Brain microvascular endothelial cell (primary cell): ENCODE results near the gene PRH1.

Experiments
- DNase-seq: peaks from one replicate; pipeline ENCODE4 v3.0.0-alpha.2; 2020
- H3K27ac ChIP-seq: fragments of 250-450 bp; sonication (Bioruptor Pico); 2 replicates; pipeline ENCODE4 v1.5.1; 2020; ENCODE audit warnings: mild to moderate bottlenecking, moderate library complexity
- H3K27me3 ChIP-seq: fragments of 250-450 bp; sonication (Bioruptor Pico); replicated peaks from 2 replicates; pipeline ENCODE4 v1.5.1; 2020; ENCODE audit warnings: mild to moderate bottlenecking
- H3K36me3 ChIP-seq: fragments of 250-450 bp; sonication (Bioruptor Pico); replicated peaks from 2 replicates; pipeline ENCODE4 v1.5.1; 2020; ENCODE audit warnings: mild to moderate bottlenecking
- H3K4me3 ChIP-seq: 2 replicates; pipeline ENCODE4 v1.5.1; 2011; ENCODE audit warnings: low read depth, mild to moderate bottlenecking, control low read depth, low read length, moderate library complexity
- CTCF ChIP-seq: IDR thresholded peaks from 2 replicates; pipeline ENCODE4 v1.5.1; 2011; ENCODE audit warnings: low read depth, mild to moderate bottlenecking, moderate library complexity, low read length, control low read depth, inconsistent platforms; ENCODE audit errors: missing control alignments
- in situ Hi-C: cut with HindIII; loops from 2 replicates; pipeline ENCODE4 v1.10.0; 2017; ENCODE audit warnings: low sequenced_read_pairs, low pct_ligation_motif_present

Gene PRH1

GRCh38 chr12:10855807-10856206, 28.2 kb downstream of the PRH1 start:
- no peak overlapping the region for H3K4me3 ChIP-seq
- no peaks in the 10 kb centered on the region for H3K27me3 ChIP-seq
- in situ Hi-C loops = no loop called here
- no peak for DNase-seq
- no peak overlapping the region for H3K27ac ChIP-seq
- H3K36me3 ChIP-seq = no peaks in the 10 kb centered on the region
- TF ChIP-seq CTCF = no peak

- Histone ChIP-seq H3K4me3 (no peak overlapping the region), H3K27ac (no peak overlapping the region), H3K36me3 (no peaks in the 10 kb centered on the region), H3K27me3 (no peaks in the 10 kb centered on the region)
- no peak for TF ChIP-seq CTCF
- DNase-seq = no peak
- in situ Hi-C loops = no loop called here
Observed at GRCh38 chr12:10853776-10854175, 30.3 kb downstream of the PRH1 start.

- DNase-seq = no peak
- in situ Hi-C loops = no loop called here
- H3K4me3 ChIP-seq = no peak overlapping the region
Observed at GRCh38 chr12:10851243-10851858, 32.7 kb downstream of the PRH1 start.

GRCh38 chr12:10849425-10849878, 34.6 kb downstream of the PRH1 start, which contains the start of gene PRR4:
PRR4 (minus strand) TSS chr12:10849475; CDS start chr12:10849437, 38 bp downstream.
- no peak for TF ChIP-seq CTCF
- Histone ChIP-seq H3K27me3 (no peaks in the 10 kb centered on the region), H3K36me3 (no peaks in the 10 kb centered on the region), H3K27ac (no peak within 1 kb of the TSS), H3K4me3 (no peak within 1 kb of the TSS)
- no peak for DNase-seq
- in situ Hi-C loops = no loop called here

More at GRCh38 chr12:10851243-10851858, 32.7 kb downstream of the PRH1 start:
- Histone ChIP-seq H3K27me3 (no peaks in the 10 kb centered on the region), H3K27ac (no peak overlapping the region), H3K36me3 (no peaks in the 10 kb centered on the region)
- TF ChIP-seq CTCF = no peak

- H3K36me3 ChIP-seq = no peaks in the 10 kb centered on the region
- DNase-seq = no peak
- no peak overlapping the region for H3K4me3 ChIP-seq
- no peak for TF ChIP-seq CTCF
- no peak overlapping the region for H3K27ac ChIP-seq
- H3K27me3 ChIP-seq = no peaks in the 10 kb centered on the region
- in situ Hi-C loops = no loop called here
Observed at GRCh38 chr12:10847744-10848143, 36.3 kb downstream of the PRH1 start.

- in situ Hi-C loops = no loop called here
- Histone ChIP-seq H3K27ac (no peak overlapping the region), H3K36me3 (no peaks in the 10 kb centered on the region), H3K4me3 (no peak overlapping the region), H3K27me3 (no peaks in the 10 kb centered on the region)
- no peak for DNase-seq
- no peak for TF ChIP-seq CTCF
Observed at GRCh38 chr12:10842862-10843261, 41.2 kb downstream of the PRH1 start.
